Mammary epithelial cell (primary cell): Measurements from ENCODE around the gene LCN10.
"Not testable (repeated sequence)": the region's sequence is repeated elsewhere in the genome, so short reads cannot be mapped to it uniquely, and the experiment has no call there.

Experiments
- EZH2 ChIP-seq: IDR thresholded peaks from 2 replicates; pipeline ENCODE4 v1.6.1; 2012; ENCODE audit warnings: low read length, inconsistent platforms, borderline replicate concordance
- TF ChIP-seq, protein P1 (sequence below), 2 donors: IDR thresholded peaks in 1 of 2; conservative IDR thresholded peaks in 1 of 2; 2 replicates each; pipeline ENCODE4 v1.5.1; 2011 to 2012; ENCODE audit warnings: inconsistent platforms in 2 of 2, low read length in 2 of 2, mild to moderate bottlenecking in 2 of 2, control low read depth in 1 of 2, low read depth in 1 of 2; ENCODE audit not compliant: insufficient read depth in 1 of 2; ENCODE audit errors: extremely low read depth in 1 of 2

DNA sequence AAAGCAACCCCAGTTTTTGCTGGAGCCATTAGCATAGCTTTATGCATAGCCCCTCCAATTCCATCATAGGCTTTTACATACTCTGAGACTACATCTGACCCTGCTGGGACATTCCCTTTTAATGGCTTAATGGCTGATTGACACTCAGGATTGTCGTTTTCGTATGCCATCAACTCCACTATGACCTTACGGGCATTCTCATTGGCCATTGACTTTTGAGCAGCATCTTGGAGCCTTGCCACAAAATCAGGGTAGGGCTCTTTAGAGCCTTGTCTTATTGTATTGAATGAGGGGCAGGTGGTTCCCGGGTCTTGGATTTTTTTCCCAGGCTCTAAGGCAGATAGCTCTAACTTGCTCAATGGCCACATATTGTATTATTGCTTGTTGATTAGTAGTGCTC lies 44.2 kb upstream of the LCN10 start:
- TF ChIP-seq, protein P1, sequence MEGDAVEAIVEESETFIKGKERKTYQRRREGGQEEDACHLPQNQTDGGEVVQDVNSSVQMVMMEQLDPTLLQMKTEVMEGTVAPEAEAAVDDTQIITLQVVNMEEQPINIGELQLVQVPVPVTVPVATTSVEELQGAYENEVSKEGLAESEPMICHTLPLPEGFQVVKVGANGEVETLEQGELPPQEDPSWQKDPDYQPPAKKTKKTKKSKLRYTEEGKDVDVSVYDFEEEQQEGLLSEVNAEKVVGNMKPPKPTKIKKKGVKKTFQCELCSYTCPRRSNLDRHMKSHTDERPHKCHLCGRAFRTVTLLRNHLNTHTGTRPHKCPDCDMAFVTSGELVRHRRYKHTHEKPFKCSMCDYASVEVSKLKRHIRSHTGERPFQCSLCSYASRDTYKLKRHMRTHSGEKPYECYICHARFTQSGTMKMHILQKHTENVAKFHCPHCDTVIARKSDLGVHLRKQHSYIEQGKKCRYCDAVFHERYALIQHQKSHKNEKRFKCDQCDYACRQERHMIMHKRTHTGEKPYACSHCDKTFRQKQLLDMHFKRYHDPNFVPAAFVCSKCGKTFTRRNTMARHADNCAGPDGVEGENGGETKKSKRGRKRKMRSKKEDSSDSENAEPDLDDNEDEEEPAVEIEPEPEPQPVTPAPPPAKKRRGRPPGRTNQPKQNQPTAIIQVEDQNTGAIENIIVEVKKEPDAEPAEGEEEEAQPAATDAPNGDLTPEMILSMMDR (conservative IDR thresholded peaks at IDR 0.05 in 1 of 2, IDR thresholded peaks at IDR 0.05 in 1 of 2; ENCODE audit: extremely low read depth in 1 of 2, insufficient read depth in 1 of 2, low read depth in 1 of 2, low read length in 2 of 2): not testable (repeated sequence)
- not testable (repeated sequence) for TF ChIP-seq EZH2
